Measurements from ENCODE around the gene WDR36. TPM values are rescaled to one million over a fixed set of nuclear protein-coding genes. Genes with fewer than 3 reads are reported as not detected.

WDR36 gene
- total and polyA plus RNA-seq, 8 donors, result 4.0 to 50.7 (median 7.0) TPM

DNA sequence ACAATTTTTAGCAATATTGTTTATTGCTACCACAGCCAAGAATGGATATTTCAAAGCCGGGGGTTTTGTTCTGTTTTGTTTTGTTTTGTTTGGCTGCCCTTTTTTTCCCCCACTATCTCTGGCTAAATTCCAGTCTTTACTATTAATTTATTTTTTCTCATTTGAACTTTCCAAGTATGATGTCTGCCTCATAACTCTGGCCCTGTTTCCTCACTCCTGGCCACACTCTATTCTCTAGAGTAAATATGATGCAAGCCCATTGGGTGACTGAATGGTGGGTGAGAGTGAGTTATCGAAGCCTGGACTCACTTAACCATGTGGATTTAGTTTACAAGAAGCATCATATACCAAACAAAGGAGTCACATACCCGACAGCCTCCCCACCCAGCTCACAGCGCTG, 41.9 kb downstream of the WDR36 start:
- Histone ChIP-seq H3K36me3 (peaks cover 0 to 5% (median 0%) of the 10 kb centered on the region in 4 donors), H3K27ac (no peak overlapping the region), H3K9me3 (no peaks in the 10 kb centered on the region), H3K4me3 (no peak overlapping the region), H3K4me1 (no peaks in the 10 kb centered on the region), H3K27me3 (no peaks in the 10 kb centered on the region)
- intact Hi-C loops (cut with DNase I; ENCODE audit: low total_unique reads), result no loop called here
- no peak for TF ChIP-seq POLR2AphosphoS5 (IDR thresholded peaks at IDR 0.05)
- TF ChIP-seq, protein P1, sequence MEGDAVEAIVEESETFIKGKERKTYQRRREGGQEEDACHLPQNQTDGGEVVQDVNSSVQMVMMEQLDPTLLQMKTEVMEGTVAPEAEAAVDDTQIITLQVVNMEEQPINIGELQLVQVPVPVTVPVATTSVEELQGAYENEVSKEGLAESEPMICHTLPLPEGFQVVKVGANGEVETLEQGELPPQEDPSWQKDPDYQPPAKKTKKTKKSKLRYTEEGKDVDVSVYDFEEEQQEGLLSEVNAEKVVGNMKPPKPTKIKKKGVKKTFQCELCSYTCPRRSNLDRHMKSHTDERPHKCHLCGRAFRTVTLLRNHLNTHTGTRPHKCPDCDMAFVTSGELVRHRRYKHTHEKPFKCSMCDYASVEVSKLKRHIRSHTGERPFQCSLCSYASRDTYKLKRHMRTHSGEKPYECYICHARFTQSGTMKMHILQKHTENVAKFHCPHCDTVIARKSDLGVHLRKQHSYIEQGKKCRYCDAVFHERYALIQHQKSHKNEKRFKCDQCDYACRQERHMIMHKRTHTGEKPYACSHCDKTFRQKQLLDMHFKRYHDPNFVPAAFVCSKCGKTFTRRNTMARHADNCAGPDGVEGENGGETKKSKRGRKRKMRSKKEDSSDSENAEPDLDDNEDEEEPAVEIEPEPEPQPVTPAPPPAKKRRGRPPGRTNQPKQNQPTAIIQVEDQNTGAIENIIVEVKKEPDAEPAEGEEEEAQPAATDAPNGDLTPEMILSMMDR (IDR thresholded peaks at IDR 0.05), result no peak
- 56 to 65% (median 58%) methylated on average over 4 of the region's 4 CpGs for WGBS, 5 donors
- DNase-seq, result peak in 1 of 2 donors; percentile 59

DNA sequence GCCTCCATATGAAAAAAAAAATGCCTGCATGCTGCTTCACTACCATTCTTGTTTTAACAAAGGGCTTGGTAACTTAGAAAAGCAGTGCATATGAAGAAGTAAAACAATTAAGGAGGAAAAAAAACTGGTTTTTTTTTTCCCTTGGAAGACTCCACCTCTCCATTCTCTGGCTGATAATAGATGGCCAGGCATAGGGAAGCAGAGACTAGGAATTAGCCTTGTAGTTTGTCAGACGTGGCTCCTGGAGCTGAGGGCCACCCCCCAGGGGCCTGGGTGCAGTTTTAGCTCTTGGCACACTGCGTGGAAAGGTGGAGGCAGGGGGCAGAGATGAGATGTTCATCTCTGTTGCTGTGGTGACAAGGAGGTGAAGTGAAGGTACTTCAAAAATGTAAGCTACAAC, 42.7 kb downstream of the WDR36 start:
- intact Hi-C loops (cut with DNase I; ENCODE audit: low total_unique reads), result no loop called here
- Histone ChIP-seq H3K27ac (no peak overlapping the region), H3K27me3 (no peaks in the 10 kb centered on the region), H3K36me3 (peaks cover 0 to 2% (median 0%) of the 10 kb centered on the region in 4 donors), H3K9me3 (no peaks in the 10 kb centered on the region), H3K4me3 (no peak overlapping the region), H3K4me1 (no peaks in the 10 kb centered on the region)
- no peak for TF ChIP-seq POLR2AphosphoS5 (IDR thresholded peaks at IDR 0.05)
- no peak for TF ChIP-seq EP300 (IDR thresholded peaks at IDR 0.05)
- TF ChIP-seq POLR2A (IDR thresholded peaks at IDR 0.05), result no peak
- TF ChIP-seq, protein P1 (IDR thresholded peaks at IDR 0.05), result no peak
- DNase-seq, result no peak
- 53 to 69% (median 67%) methylated on average over 2 of the region's 2 CpGs for WGBS, 5 donors

DNA sequence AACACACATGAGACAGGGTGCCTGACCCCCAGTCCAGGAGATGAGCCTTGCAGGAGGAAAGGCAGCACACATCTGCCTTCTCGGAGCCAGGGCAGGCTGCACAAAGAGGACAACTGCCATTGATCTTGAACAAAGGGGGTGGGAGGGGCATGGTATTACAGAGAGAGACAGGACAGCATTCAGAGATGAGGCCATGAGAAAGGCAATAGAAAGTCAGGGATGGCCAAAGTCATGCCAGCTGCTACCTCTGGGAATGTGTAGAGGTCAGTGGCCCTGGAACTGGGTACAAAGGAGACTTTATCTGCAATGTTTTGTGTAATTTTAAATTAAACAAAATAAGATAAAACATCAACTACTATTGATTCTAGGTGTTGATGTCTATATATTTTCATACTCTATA, 43.2 kb downstream of the WDR36 start:
- Histone ChIP-seq H3K4me1 (no peaks in the 10 kb centered on the region), H3K36me3 (no peaks in the 10 kb centered on the region), H3K9me3 (no peaks in the 10 kb centered on the region), H3K4me3 (no peak overlapping the region), H3K27me3 (no peaks in the 10 kb centered on the region), H3K27ac (no peak overlapping the region)
- no peak for DNase-seq
- WGBS, 5 donors, result 74 to 88% (median 78%) methylated on average over 1 of the region's 1 CpG
- TF ChIP-seq, protein P1 (IDR thresholded peaks at IDR 0.05), result no peak
- no peak for TF ChIP-seq EP300 (IDR thresholded peaks at IDR 0.05)
- no peak for TF ChIP-seq POLR2A (IDR thresholded peaks at IDR 0.05)
- no peak for TF ChIP-seq POLR2AphosphoS5 (IDR thresholded peaks at IDR 0.05)
- intact Hi-C loops (cut with DNase I; ENCODE audit: low total_unique reads), result no loop called here

DNA sequence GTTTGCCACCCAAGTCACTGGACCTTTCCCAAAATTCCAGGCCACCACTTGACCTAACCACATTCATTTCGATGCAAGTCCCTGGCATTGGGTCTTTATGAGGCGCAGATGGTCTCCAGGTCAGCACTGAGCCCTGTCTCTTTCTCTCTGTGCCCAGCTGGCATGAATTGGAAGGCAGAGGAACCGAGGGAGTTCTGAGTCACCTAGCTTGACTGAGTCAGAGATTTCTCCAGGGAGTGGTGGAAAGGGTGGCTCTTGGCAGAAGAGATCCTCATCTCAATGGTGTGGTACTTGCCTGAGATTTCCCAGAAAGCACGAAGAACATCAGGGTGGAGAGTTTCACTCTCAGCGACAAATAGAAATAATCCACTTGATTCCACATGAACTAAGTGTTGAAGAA, 43.8 kb downstream of the WDR36 start:
- intact Hi-C loops (cut with DNase I; ENCODE audit: low total_unique reads), result no loop called here
- no peaks in the 10 kb centered on the region for H3K4me1 ChIP-seq

More for the DNA sequence above, 43.8 kb downstream of the WDR36 start:
- DNase-seq, result no peak
- Histone ChIP-seq H3K36me3 (no peaks in the 10 kb centered on the region), H3K27ac (no peak overlapping the region), H3K4me3 (no peak overlapping the region), H3K9me3 (no peaks in the 10 kb centered on the region), H3K27me3 (no peaks in the 10 kb centered on the region)
- 79 to 89% (median 83%) methylated on average over 5 of the region's 5 CpGs for WGBS, 5 donors
- TF ChIP-seq, protein P1 (IDR thresholded peaks at IDR 0.05), result no peak
- TF ChIP-seq POLR2AphosphoS5 (IDR thresholded peaks at IDR 0.05) (no peak), POLR2A (IDR thresholded peaks at IDR 0.05) (no peak), EP300 (IDR thresholded peaks at IDR 0.05) (no peak)

Measured in stomach (tissue), 9 donors.